Activated T-cell treated with anti-CD3 and anti-CD28 coated beads for 48 hours (primary cell): Measurements from ENCODE around the gene MYOZ3.

Experiments
- DNase-seq: peaks from one replicate; pipeline ENCODE4 v3.0.0-alpha.2; 2020; ENCODE audit warnings: low read depth

Gene MYOZ3

GRCh38 chr5:150703762-150704161 is 42.7 kb downstream of the MYOZ3 start:
- no peak for DNase-seq

DNA sequence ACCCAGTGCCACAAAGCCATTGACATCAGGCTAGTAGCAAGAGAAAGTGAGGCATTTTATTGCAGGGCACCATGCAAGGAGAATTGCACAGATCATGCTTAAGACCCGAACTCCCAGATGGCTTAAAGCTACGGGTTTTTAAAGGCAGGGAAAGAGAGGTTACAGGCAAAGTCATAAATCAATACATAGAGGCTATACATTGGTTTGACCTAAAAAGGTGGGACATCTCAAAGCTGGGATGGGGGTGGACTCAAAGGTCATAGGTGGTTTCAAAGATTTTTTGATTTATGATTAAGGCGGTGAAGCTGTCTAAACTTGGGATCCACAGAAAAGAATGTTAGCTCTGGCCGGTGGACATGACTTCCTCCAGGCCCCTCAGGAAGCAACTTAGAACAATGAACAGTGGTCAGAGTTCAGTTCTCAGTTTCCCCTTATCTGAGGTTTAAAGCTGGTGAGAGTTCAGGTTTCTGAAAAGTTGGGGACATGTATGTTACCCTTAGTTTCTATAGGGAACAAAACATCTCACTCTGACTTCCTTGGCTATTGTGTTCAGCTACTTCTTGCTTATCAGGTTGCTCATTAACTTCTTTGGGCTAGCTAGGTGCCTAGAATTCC is 45.8 kb downstream of the MYOZ3 start:
- no peak for DNase-seq

- no peak for DNase-seq
These were observed 49.1 kb downstream of the MYOZ3 start for GRCh38 chr5:150710165-150710564.

- no peak for DNase-seq
These were observed 62.8 kb downstream of the MYOZ3 start for GRCh38 chr5:150723845-150724244.
